ENCODE results near the gene WTAP. TPM values are rescaled to one million over a fixed set of nuclear protein-coding genes. Genes with fewer than 3 reads are reported as not detected.
A peak's percentile ranks its signal among the peaks of the same experiment; 100 is the strongest.

WTAP gene
- total and polyA plus RNA-seq, 4 donors = 21.0 to 43.8 (median 36.5) TPM

- Histone ChIP-seq H3K9ac (ENCODE audit: low read depth in 1 of 2, low read length in 2 of 2) (no peak overlapping the region), H3K27ac (ENCODE audit: low read depth in 1 of 2, low read length in 2 of 2) (no peak overlapping the region), H3K9me3 (ENCODE audit: control insufficient read depth in 4 of 4, low read length in 3 of 4) (no peaks in the 10 kb centered on the region), H3K4me3 (ENCODE audit: low read depth in 1 of 3, low read length in 3 of 3) (no peak overlapping the region), H3K36me3 (ENCODE audit: control insufficient read depth in 4 of 4, insufficient read depth in 3 of 4, low read depth in 1 of 4, low read length in 3 of 4) (peaks cover 0 to 2% (median 2%) of the 10 kb centered on the region in 4 donors), H3K4me1 (ENCODE audit: control insufficient read depth in 4 of 4, insufficient read depth in 4 of 4, low read length in 3 of 4) (no peaks in the 10 kb centered on the region), H3K27me3 (ENCODE audit: control insufficient read depth in 4 of 4, insufficient read depth in 4 of 4, low read length in 3 of 4) (no peaks in the 10 kb centered on the region)
- TF ChIP-seq YY1 (IDR thresholded peaks at IDR 0.05) (no peak), HNF4A (conservative IDR thresholded peaks at IDR 0.05) (no peak), REST (IDR thresholded peaks at IDR 0.05) (no peak), TAF1 (conservative IDR thresholded peaks at IDR 0.05) (no peak), CTCF (IDR thresholded peaks at IDR 0.05; ENCODE audit: low read depth, low read length, missing input control) (no peak), NR2F2 (IDR thresholded peaks at IDR 0.05) (no peak), HNF4G (IDR thresholded peaks at IDR 0.05) (no peak), EGR1 (IDR thresholded peaks at IDR 0.05; ENCODE audit: low read depth in 2 of 2) (no peak), ATF3 (IDR thresholded peaks at IDR 0.05) (no peak), RAD21 (IDR thresholded peaks at IDR 0.05) (no peak), ZBTB33 (IDR thresholded peaks at IDR 0.05) (no peak), FOXA1 (IDR thresholded peaks at IDR 0.05) (no peak), FOXA2 (IDR thresholded peaks at IDR 0.05) (no peak), GABPA (IDR thresholded peaks at IDR 0.05 in 1 of 2, conservative IDR thresholded peaks at IDR 0.05 in 1 of 2) (no peak), SP1 (IDR thresholded peaks at IDR 0.05) (no peak), JUND (IDR thresholded peaks at IDR 0.05) (no peak)
- WGBS = 91% methylated on average over 10 of the region's 10 CpGs
- DNase-seq (ENCODE audit: low spot score) = no peak
Observed at GRCh38 chr6:159804504-159804903, 77.2 kb downstream of the WTAP start.

GRCh38 chr6:159805440-159806020 is 78.2 kb downstream of the WTAP start:
- no peak overlapping the region for H3K9ac ChIP-seq (ENCODE audit: low read depth in 1 of 2, low read length in 2 of 2)
- H3K9me3 ChIP-seq (ENCODE audit: control insufficient read depth in 4 of 4, low read length in 3 of 4) = no peaks in the 10 kb centered on the region
- no peaks in the 10 kb centered on the region for H3K36me3 ChIP-seq (ENCODE audit: control insufficient read depth in 4 of 4, insufficient read depth in 3 of 4, low read depth in 1 of 4, low read length in 3 of 4)
- no peak overlapping the region for H3K27ac ChIP-seq (ENCODE audit: low read depth in 1 of 2, low read length in 2 of 2)
- 81% methylated on average over 6 of the region's 6 CpGs for whole genome bisulfite sequencing
- no peaks in the 10 kb centered on the region for H3K4me1 ChIP-seq (ENCODE audit: control insufficient read depth in 4 of 4, insufficient read depth in 4 of 4, low read length in 3 of 4)
- no peaks in the 10 kb centered on the region for H3K27me3 ChIP-seq (ENCODE audit: control insufficient read depth in 4 of 4, insufficient read depth in 4 of 4, low read length in 3 of 4)
- no peak overlapping the region for H3K4me3 ChIP-seq (ENCODE audit: low read depth in 1 of 3, low read length in 3 of 3)
- TF ChIP-seq REST (IDR thresholded peaks at IDR 0.05) (no peak), HNF4A (conservative IDR thresholded peaks at IDR 0.05) (peak; percentile 4 to 23)
- no peak for DNase-seq (ENCODE audit: low spot score)

Measured in liver (tissue), 9 donors.